Stimulated activated memory B cell treated with anti-CD40 and anti-IgM and Interleukin-4, amounts not matched to agents 10 μg/mL and 1 μg/mL and 100 μg/mL, for 72 hours (primary cell): ENCODE data around the gene NID2.

Experiments used
- ATAC-seq: fragments of 150-1000 bp; cut with Tn5 transposase; 2 replicates; pipeline ENCODE4 v1.10.0; 2021
- H3K27ac Mint-ChIP-seq: one replicate; pipeline ENCODE4 v1.8.0; 2022; ENCODE audit warnings: mild to moderate bottlenecking, mixed read lengths
- H3K27me3 Mint-ChIP-seq: one replicate; pipeline ENCODE4 v1.8.0; 2022; ENCODE audit warnings: mixed read lengths
- H3K36me3 Mint-ChIP-seq: one replicate; pipeline ENCODE4 v1.8.0; 2022; ENCODE audit warnings: mixed read lengths
- H3K4me1 Mint-ChIP-seq: one replicate; pipeline ENCODE4 v1.8.0; 2022; ENCODE audit warnings: mixed read lengths
- H3K4me3 Mint-ChIP-seq: one replicate; pipeline ENCODE4 v1.8.0; 2022; ENCODE audit warnings: mild to moderate bottlenecking, moderate library complexity, mixed read lengths
- H3K9me3 Mint-ChIP-seq: one replicate; pipeline ENCODE4 v1.8.0; 2022; ENCODE audit warnings: mixed read lengths

NID2 gene

DNA sequence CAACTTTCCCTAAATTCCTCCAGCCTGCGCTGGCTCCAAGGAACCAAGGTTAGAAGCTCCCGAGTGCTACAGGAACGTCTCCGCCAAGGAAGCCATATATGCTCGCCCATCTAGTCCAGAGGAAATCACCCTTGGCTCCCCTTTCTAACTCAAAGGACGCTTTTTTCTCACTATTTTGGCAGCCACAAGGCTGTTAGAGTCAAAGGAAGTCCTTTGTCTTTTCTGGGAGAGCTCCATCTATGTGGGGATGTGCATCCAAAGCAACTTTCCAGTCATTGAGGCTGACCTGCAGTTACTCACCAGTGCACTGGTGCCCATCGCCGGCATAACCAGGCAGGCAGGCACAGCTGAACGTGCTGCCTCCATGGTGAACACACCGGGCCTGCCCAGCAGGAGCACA lies 42.0 kb downstream of the NID2 start:
- H3K27ac Mint-ChIP-seq = no peak overlapping the region
- no peaks in the 10 kb centered on the region for H3K36me3 Mint-ChIP-seq
- peaks cover 9% of the 10 kb centered on the region for H3K27me3 Mint-ChIP-seq
- peaks cover 10% of the 10 kb centered on the region for H3K4me1 Mint-ChIP-seq
- no peaks in the 10 kb centered on the region for H3K9me3 Mint-ChIP-seq
- no peak overlapping the region for H3K4me3 Mint-ChIP-seq
- no peak for ATAC-seq

DNA sequence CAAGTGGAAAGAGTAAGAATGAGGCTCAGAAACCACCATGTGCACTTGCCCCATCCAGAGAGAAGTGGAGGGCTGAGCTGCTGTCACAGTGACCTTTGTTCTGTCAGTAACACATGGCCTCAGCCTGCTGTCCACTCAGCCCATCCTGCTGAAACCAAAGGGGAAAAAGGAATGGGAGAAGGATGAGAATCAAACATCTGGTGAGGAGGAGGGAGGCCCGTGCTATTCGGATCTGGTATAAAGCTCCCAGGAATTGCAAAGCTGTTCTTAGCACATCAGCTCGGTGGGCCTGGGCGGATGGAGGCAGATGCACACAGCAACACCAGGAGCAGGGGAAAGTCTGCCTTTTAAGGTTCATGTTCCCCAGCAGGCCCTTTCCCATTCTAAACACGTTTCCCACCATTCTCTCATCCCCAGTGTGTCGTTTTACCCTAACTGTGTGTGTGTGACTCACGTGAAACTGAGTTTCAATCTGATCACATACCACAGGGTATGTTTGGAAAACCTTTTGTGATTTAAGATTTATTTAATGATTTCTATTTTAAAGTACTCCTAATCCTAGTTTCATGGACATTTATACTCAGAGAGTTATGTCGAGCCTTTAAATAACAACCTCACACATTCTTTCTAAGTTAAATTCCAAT lies 42.7 kb downstream of the NID2 start:
- peaks cover 9% of the 10 kb centered on the region for H3K27me3 Mint-ChIP-seq
- ATAC-seq = no peak

DNA sequence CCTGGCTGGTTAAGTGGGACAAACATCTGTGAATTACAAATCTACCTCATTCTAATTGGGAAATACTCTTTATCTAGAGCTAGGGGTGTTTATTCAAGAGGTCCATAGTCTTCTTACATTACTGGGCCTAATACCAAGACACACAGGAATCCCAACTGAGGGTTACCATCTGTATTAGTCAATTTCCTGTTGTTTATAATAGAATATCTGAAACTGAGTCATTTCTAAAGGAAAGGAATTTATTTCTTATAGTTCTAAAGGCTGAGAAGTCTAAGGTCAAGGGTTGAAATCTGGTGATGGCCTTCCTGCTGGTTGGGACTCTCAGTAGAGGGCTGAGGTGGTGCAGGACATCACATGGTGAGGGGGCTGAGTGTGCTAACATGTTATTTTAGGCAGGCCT lies 43.5 kb downstream of the NID2 start:
- Mint-ChIP-seq H3K4me3 (no peak overlapping the region), H3K36me3 (no peaks in the 10 kb centered on the region), H3K9me3 (no peaks in the 10 kb centered on the region), H3K27me3 (peaks cover 5% of the 10 kb centered on the region), H3K4me1 (peaks cover 21% of the 10 kb centered on the region), H3K27ac (no peak overlapping the region)
- no peak for ATAC-seq

More for the DNA sequence above, 42.7 kb downstream of the NID2 start:
- no peak overlapping the region for H3K4me3 Mint-ChIP-seq
- H3K36me3 Mint-ChIP-seq = no peaks in the 10 kb centered on the region
- no peak overlapping the region for H3K27ac Mint-ChIP-seq
- no peaks in the 10 kb centered on the region for H3K9me3 Mint-ChIP-seq
- H3K4me1 Mint-ChIP-seq = peaks cover 17% of the 10 kb centered on the region

DNA sequence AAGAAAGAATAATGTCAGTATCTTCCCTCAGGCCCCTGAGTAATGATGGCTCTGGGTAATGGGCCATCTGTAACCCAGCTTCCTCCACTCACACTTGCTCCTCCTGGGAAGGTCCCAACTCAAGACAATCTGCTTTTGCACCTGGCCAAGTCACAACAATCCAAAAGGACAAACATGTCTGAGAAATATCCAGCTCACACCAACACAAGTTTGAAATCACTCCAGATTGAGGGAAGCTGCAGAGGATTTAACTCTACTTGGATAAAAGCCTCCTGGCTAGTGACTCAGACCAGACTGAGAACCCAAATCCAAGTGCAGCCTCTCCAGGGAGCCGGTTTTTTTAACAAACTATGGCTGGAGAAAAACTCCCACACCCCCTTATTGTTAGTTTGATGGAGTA lies 45.3 kb downstream of the NID2 start:
- no peaks in the 10 kb centered on the region for H3K36me3 Mint-ChIP-seq
- H3K9me3 Mint-ChIP-seq = no peaks in the 10 kb centered on the region
- H3K4me1 Mint-ChIP-seq = peaks cover 21% of the 10 kb centered on the region
- H3K4me3 Mint-ChIP-seq = no peak overlapping the region
- H3K27me3 Mint-ChIP-seq = peaks cover 7% of the 10 kb centered on the region
- no peak for ATAC-seq
- H3K27ac Mint-ChIP-seq = no peak overlapping the region

DNA sequence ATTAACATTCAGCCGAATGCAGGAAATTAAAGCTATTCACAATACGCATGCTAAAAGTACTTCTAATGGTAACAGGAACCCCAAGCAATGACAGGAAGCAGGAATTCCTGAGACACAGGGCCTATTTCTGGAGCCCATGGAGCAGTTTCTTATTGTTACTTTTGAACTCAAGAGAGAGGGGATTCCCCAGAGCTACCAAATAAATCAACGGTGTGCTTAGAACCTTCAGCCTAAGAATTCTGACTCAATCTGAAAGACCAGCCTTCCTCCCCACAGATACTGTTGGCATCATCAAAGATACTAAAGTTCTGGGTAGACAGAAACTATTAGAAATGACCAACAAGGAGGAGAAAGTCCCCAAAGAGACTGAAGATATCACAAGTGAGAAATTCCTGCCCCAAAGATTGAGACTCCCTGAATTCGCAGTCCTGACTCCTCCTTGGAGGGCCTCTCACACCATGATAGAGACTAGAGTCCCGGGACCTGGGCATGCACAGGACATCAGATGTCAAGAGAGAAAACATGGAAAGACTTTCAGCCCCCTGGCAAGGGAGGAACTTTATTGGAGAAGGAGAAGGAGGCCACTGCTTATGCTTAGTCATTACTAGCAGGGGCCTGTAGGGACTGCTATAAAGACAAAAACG lies 46.8 kb downstream of the NID2 start:
- Mint-ChIP-seq H3K4me1 (peaks cover 21% of the 10 kb centered on the region), H3K27ac (peak overlapping the region; percentile 65), H3K4me3 (peak overlapping the region; percentile 24)

DNA sequence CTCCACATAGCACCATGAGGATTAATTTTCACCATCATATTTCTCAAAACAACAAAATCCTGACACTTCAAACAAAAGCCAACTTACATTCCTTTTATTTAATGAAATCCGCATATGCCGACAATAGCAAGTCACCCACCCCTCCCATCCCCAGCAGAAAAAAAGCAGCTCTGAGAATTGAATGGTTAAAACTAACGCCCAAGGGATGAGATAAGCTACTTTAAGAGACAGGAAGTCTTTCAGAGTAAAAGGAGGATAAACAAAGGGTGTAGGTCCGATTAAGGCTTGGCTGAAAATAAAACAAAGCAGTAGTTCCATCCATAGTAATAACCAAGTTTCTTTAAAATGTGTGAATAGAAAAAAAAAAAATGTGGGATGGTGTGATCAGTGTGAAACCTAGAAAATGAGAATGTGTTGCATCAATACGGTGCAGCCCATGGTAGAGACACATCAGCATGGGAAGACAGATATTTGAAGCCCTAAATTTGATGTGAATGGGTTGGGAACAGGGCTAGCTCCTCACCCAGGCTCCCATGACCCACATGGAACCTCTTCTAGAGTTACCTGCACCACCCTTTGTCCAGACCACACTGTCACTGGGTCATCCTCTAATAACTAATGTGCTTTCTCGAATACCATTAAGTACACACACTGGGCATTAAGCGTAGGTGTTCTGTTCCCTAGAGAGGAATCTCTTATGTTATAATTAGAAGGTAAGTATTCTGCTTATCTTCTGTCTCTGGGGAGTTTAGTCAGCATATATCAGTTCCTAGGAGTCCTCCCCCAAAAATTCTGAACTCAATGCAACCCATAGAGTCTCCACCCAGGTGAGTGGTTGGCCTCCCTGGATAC lies 47.8 kb downstream of the NID2 start:
- peak; percentile 41 for ATAC-seq

More for the DNA sequence above, 46.8 kb downstream of the NID2 start:
- peak; percentile 89 for ATAC-seq
- Mint-ChIP-seq H3K9me3 (no peaks in the 10 kb centered on the region), H3K27me3 (peaks cover 16% of the 10 kb centered on the region), H3K36me3 (no peaks in the 10 kb centered on the region)

DNA sequence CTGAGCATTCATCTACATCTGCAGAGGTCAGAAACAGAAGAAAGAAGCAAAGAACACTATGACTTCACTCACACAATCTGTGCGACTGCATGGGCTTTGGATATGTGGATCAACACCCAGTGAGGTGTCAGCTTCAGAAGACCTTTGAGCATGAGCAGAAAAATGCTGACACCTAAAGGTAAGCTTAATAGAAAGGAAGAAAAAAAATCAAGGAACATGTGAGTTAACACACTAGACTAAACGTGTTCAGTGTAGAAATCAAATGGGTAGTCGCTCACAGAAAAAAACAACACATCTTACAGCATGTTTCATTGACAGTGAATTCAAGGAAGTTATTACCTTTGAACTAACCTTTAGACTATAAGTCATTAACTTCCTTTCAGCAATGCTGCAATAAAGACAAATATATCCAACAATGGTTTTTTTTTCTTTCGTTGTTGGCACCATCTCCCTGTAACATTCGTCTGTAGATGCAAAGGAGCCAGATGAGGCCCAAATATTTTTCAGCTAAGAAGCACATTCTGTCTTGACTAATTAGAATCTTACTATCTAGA lies 48.6 kb downstream of the NID2 start:
- no peak overlapping the region for H3K27ac Mint-ChIP-seq
- H3K36me3 Mint-ChIP-seq = no peaks in the 10 kb centered on the region
- H3K27me3 Mint-ChIP-seq = peaks cover 29% of the 10 kb centered on the region
- H3K4me3 Mint-ChIP-seq = no peak overlapping the region
- no peaks in the 10 kb centered on the region for H3K9me3 Mint-ChIP-seq
- ATAC-seq = no peak
- H3K4me1 Mint-ChIP-seq = peaks cover 21% of the 10 kb centered on the region

More for the DNA sequence above, 47.8 kb downstream of the NID2 start:
- Mint-ChIP-seq H3K27me3 (peaks cover 26% of the 10 kb centered on the region), H3K4me1 (peaks cover 21% of the 10 kb centered on the region), H3K36me3 (no peaks in the 10 kb centered on the region), H3K9me3 (no peaks in the 10 kb centered on the region), H3K27ac (no peak overlapping the region), H3K4me3 (no peak overlapping the region)

DNA sequence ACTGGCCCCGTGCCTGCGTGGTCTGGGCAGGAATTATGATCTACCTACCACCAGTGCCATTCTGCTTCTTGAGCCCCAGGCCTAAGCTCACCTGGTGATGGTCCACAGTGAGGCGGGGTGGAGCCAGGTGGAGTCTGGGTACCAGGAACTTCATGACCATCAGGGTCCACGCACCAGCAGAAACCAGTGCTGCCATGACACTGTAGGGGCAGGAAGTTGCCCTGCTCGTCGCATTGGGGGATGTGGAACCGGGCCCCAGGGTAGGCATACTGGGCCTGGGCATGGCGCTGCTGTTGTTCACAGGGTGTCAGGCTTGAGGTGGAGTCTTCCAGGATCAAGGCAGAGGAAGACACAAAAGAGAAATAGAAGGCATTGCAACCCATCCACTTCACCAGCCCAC lies 49.9 kb downstream of the NID2 start:
- Mint-ChIP-seq H3K4me3 (no peak overlapping the region), H3K27me3 (peaks cover 29% of the 10 kb centered on the region), H3K9me3 (no peaks in the 10 kb centered on the region), H3K27ac (no peak overlapping the region), H3K36me3 (no peaks in the 10 kb centered on the region), H3K4me1 (peaks cover 25% of the 10 kb centered on the region)
- ATAC-seq = no peak

DNA sequence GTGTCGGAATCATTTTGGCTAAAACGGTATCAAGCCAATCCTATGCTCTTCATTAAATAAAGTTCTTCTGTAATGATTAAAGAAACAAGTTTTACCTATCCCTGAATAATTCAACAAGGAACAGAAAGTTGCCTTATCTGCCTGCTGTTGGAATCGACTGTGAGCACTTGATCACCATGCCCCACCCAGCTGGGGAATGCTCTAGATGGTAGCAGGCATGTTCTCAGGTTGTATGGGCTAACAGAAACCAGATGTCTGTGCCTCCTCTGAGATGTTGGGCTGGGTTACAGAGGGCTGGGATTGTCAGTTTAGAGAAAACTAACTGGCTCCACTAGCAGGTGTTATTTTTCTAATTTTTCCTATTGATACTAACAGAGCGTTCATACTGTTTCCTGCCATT lies 50.6 kb downstream of the NID2 start:
- no peaks in the 10 kb centered on the region for H3K9me3 Mint-ChIP-seq
- H3K27me3 Mint-ChIP-seq = peaks cover 29% of the 10 kb centered on the region
- H3K4me3 Mint-ChIP-seq = no peak overlapping the region
- H3K36me3 Mint-ChIP-seq = no peaks in the 10 kb centered on the region
- no peak for ATAC-seq
- H3K4me1 Mint-ChIP-seq = peaks cover 26% of the 10 kb centered on the region
- H3K27ac Mint-ChIP-seq = no peak overlapping the region

DNA sequence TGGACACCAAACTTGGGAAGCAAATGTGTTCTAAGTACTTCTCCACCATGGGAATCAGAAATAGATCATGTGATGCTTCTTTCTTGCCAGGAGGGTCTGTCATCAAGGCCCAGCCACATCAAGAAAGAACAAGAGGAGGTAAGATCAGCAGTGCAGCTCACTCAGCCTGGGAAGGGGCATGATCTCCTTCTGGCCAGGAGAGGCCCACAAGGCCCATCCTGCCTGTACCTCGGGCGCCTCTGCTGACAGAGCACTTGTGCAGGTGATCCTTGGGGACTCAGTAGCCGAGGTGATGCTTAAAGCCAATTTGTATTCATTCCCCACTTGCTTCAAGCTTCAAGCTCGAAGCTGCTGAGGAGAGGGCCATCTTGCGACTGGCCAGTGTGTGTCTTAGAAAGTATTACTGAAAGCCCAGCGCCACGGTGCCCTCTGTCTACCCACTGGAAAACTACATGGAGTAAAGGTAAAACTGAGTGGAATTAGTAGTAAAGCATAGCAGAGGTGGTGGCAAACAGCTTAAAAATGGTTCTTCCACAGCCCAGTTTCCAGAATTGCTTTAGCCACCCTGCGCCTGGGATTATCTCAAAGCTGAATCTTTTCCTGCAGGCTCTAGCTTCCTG lies 53.3 kb downstream of the NID2 start:
- peaks cover 13% of the 10 kb centered on the region for H3K36me3 Mint-ChIP-seq
- H3K9me3 Mint-ChIP-seq = no peaks in the 10 kb centered on the region
- H3K4me1 Mint-ChIP-seq = peaks cover 5% of the 10 kb centered on the region
- no peak overlapping the region for H3K4me3 Mint-ChIP-seq
- peaks cover 29% of the 10 kb centered on the region for H3K27me3 Mint-ChIP-seq
- no peak overlapping the region for H3K27ac Mint-ChIP-seq
- ATAC-seq = no peak

DNA sequence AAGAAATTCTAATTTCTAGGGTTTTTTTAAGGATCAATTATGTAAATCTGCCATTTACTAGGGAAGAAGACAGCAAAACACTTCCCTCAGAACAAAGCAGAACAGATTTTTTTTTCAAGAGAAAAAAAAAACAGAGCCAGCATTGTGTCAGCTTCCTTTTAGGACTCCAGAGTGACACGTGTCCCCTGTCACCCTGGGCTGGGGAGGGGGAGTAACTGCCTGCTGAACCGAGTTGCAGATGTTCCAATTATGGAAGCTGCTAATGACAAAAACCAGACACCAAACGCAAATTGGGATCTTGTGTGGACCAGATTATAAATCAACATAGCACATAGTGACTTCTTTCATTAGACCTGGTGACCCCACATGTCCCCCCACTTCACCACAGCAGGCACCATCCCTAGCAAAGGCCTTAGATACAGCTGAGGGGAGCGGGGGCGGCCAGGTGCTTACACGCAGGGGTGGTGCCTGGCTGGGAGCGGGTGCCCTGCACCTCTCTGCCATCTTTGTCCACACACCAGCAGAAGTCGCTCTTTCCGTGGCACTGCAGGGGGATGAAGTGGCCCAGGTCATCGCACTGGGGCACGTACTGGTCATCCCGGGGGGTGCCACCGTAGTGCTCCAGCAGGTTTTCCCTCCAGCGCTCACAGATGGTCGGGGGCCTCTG lies 54.1 kb downstream of the NID2 start:
- Mint-ChIP-seq H3K36me3 (peaks cover 16% of the 10 kb centered on the region), H3K9me3 (no peaks in the 10 kb centered on the region), H3K4me3 (no peak overlapping the region), H3K27me3 (peaks cover 29% of the 10 kb centered on the region), H3K27ac (no peak overlapping the region), H3K4me1 (peaks cover 5% of the 10 kb centered on the region)
- ATAC-seq = no peak

DNA sequence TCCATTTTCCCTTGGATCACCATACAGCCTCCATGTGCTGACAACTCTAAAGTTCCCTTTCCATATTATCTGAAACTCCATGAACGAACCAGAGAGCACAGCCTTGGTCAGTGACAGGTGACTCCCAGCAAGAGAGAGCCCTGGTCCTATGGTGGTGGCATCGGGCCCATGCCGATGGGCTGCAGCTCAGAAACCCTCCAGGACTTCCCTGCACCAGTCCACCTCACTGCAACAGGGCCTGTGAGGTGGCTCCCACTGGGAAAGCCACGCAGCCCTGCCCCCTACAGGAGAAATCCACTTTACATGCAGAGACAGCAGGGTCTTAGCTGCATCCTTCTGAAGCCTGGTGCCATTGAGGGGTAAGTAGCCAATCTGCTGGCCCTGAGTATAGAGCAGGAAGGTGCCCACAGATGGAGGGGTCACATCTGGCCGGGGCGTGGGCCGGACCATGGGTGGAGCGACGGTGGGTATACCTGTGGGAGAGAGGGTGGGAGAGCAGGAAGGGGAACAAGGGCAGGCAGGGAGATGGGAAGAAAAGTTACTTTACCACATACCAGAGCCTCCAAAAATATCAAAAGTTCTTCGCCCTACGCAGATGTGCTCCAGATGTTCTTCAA lies 54.8 kb downstream of the NID2 start:
- ATAC-seq = peak; percentile 45
- Mint-ChIP-seq H3K4me1 (peaks cover 5% of the 10 kb centered on the region), H3K27ac (no peak overlapping the region), H3K36me3 (peaks cover 23% of the 10 kb centered on the region), H3K27me3 (peaks cover 28% of the 10 kb centered on the region), H3K9me3 (no peaks in the 10 kb centered on the region), H3K4me3 (no peak overlapping the region)

DNA sequence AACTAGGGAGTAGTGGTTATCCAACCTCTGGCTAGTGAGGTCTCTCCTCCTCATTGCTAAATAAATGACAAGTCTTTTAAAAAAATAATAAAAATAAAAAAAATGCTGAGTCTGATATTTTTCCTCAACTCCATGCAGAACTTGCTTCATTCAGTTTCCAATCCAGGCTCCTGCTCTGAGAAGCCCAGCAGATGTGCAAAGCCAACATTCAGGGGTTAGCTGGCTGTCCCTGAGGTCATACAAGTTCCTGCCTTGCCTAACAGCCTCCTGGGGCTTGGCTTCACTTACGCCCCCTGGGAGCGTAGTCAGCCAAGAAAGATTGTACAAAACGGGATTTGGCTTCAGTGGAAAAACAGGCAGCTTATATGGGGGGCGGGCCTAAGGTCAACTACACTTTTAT lies 56.2 kb downstream of the NID2 start:
- H3K27ac Mint-ChIP-seq = no peak overlapping the region
- H3K9me3 Mint-ChIP-seq = no peaks in the 10 kb centered on the region
- peaks cover 18% of the 10 kb centered on the region for H3K27me3 Mint-ChIP-seq
- ATAC-seq = no peak
- H3K36me3 Mint-ChIP-seq = peaks cover 37% of the 10 kb centered on the region
- peaks cover 5% of the 10 kb centered on the region for H3K4me1 Mint-ChIP-seq
- H3K4me3 Mint-ChIP-seq = no peak overlapping the region

DNA sequence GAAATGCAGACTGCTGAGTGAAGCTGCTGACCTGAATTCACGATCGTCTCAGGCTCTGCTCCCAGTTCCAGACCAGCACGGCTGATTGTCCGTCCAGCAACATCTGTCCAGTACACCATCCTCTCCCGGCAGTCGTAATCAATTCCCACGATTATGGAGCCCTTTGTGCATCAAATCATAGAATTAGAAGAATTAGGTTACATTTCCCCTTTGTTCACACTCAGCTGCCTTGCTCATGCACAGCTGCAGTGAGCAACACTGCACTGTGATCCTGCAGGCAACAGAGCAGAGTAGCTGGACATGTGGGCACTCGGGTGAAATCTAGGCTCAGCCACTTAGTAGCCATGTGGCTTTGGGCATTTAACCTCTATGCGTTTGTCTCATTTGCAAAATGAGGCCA lies 57.3 kb downstream of the NID2 start:
- Mint-ChIP-seq H3K36me3 (peaks cover 44% of the 10 kb centered on the region), H3K27ac (no peak overlapping the region), H3K9me3 (no peaks in the 10 kb centered on the region), H3K27me3 (peaks cover 7% of the 10 kb centered on the region), H3K4me3 (no peak overlapping the region), H3K4me1 (peaks cover 5% of the 10 kb centered on the region)
- ATAC-seq = no peak
